H9 (cell line): ENCODE results near the gene ARFIP1. TPM values are rescaled to one million over a fixed set of nuclear protein-coding genes. Genes with fewer than 3 reads are reported as not detected.

Experiments used
- DNase-seq: peaks from one replicate; pipeline ENCODE4 v3.0.0-alpha.2; 2017
- H2AFZ ChIP-seq: one replicate; pipeline ENCODE4 v1.6.1; 2013; ENCODE audit warnings: mild to moderate bottlenecking, low read length, control low read depth, moderate library complexity
- H2AK5ac ChIP-seq: 2 replicates; pipeline ENCODE4 v1.6.1; 2013; ENCODE audit warnings: low read length, control low read depth, mixed read lengths; ENCODE audit not compliant: insufficient read length
- H2BK120ac ChIP-seq: one replicate; pipeline ENCODE4 v1.6.1; 2013; ENCODE audit warnings: low read depth, mild to moderate bottlenecking, low read length, control low read depth, inconsistent platforms; ENCODE audit not compliant: poor library complexity, severe bottlenecking
- H2BK12ac ChIP-seq: 2 replicates; pipeline ENCODE4 v1.6.1; 2013; ENCODE audit warnings: low read length, control low read depth, mixed read lengths, low read depth; ENCODE audit not compliant: insufficient read length
- H2BK15ac ChIP-seq: 2 replicates; pipeline ENCODE4 v1.6.1; 2013; ENCODE audit warnings: low read depth, low read length, control low read depth
- H2BK20ac ChIP-seq: one replicate; pipeline ENCODE4 v1.6.1; 2013; ENCODE audit warnings: low read depth, mild to moderate bottlenecking, low read length, control low read depth, inconsistent platforms; ENCODE audit not compliant: poor library complexity, severe bottlenecking
- H2BK5ac ChIP-seq: 2 replicates; pipeline ENCODE4 v1.6.1; 2013; ENCODE audit warnings: low read length, control low read depth, mixed read lengths; ENCODE audit not compliant: insufficient read length
- H3K14ac ChIP-seq: 2 replicates; pipeline ENCODE4 v1.6.1; 2013; ENCODE audit warnings: low read length, control low read depth; ENCODE audit not compliant: insufficient read depth
- H3K18ac ChIP-seq: 2 replicates; pipeline ENCODE4 v1.6.1; 2013; ENCODE audit warnings: low read depth, mild to moderate bottlenecking, mixed read lengths, low read length, control low read depth; ENCODE audit not compliant: insufficient read length
- H3K23ac ChIP-seq: 2 replicates; pipeline ENCODE4 v1.6.1; 2013; ENCODE audit warnings: low read length, control low read depth, mixed read lengths, low read depth; ENCODE audit not compliant: insufficient read length
- H3K23me2 ChIP-seq: 2 replicates; pipeline ENCODE4 v1.6.1; 2013; ENCODE audit warnings: low read depth, mild to moderate bottlenecking, mixed read lengths, low read length, control low read depth; ENCODE audit not compliant: insufficient read length, poor library complexity, severe bottlenecking
- H3K27ac ChIP-seq: 2 replicates; pipeline ENCODE4 v1.5.1; 2013; ENCODE audit warnings: low read length, control low read depth, mixed read lengths, low read depth; ENCODE audit not compliant: insufficient read length
- H3K27me3 ChIP-seq: 2 replicates; pipeline ENCODE4 v1.6.1; 2013; ENCODE audit warnings: low read length, control low read depth, inconsistent platforms; ENCODE audit not compliant: insufficient read depth
- H3K4ac ChIP-seq: 2 replicates; pipeline ENCODE4 v1.6.1; 2013; ENCODE audit warnings: low read depth, mild to moderate bottlenecking, control low read depth, inconsistent platforms, low read length, moderate library complexity
- H3K4me1 ChIP-seq: 2 replicates; pipeline ENCODE4 v1.6.1; 2013; ENCODE audit warnings: low read length, control low read depth, inconsistent platforms; ENCODE audit not compliant: insufficient read depth
- H3K4me2 ChIP-seq: 2 replicates; pipeline ENCODE4 v1.6.1; 2013; ENCODE audit warnings: low read length, control low read depth, mixed read lengths; ENCODE audit not compliant: insufficient read length, insufficient read depth
- H3K56ac ChIP-seq: 2 replicates; pipeline ENCODE4 v1.6.1; 2013; ENCODE audit warnings: low read depth, mild to moderate bottlenecking, mixed read lengths, low read length, control low read depth; ENCODE audit not compliant: insufficient read length
- H3K79me1 ChIP-seq: 2 replicates; pipeline ENCODE4 v1.6.1; 2013; ENCODE audit warnings: low read depth, mild to moderate bottlenecking, moderate library complexity, low read length, control low read depth, inconsistent platforms; ENCODE audit not compliant: insufficient read depth, poor library complexity, severe bottlenecking
- H3K79me2 ChIP-seq: 2 replicates; pipeline ENCODE4 v1.6.1; 2013; ENCODE audit warnings: low read length, control low read depth, inconsistent platforms; ENCODE audit not compliant: insufficient read depth
- H3K9ac ChIP-seq: 2 replicates; pipeline ENCODE4 v1.6.1; 2013; ENCODE audit warnings: low read length, control low read depth, mixed read lengths; ENCODE audit not compliant: insufficient read length; ENCODE audit errors: extremely low read depth
- H3K9me3 ChIP-seq: one replicate; pipeline ENCODE4 v1.6.1; 2013; ENCODE audit warnings: low read depth, low read length, inconsistent platforms; ENCODE audit not compliant: control insufficient read depth
- H3T11ph ChIP-seq: one replicate; pipeline ENCODE4 v1.6.1; 2013; ENCODE audit warnings: mild to moderate bottlenecking, low read length, control low read depth, inconsistent platforms
- H4K20me1 ChIP-seq: one replicate; pipeline ENCODE4 v1.6.1; 2013; ENCODE audit not compliant: control insufficient read depth, insufficient read length, insufficient read depth
- H4K5ac ChIP-seq: 2 replicates; pipeline ENCODE4 v1.6.1; 2013; ENCODE audit warnings: low read depth, mild to moderate bottlenecking, mixed read lengths, low read length, control low read depth; ENCODE audit not compliant: insufficient read length
- H4K8ac ChIP-seq: replicated peaks from 2 replicates; pipeline ENCODE4 v1.6.1; 2013; ENCODE audit warnings: low read length, control low read depth, mixed read lengths, low read depth; ENCODE audit not compliant: insufficient read length
- H4K91ac ChIP-seq: 2 replicates; pipeline ENCODE4 v1.6.1; 2013; ENCODE audit warnings: low read depth, mild to moderate bottlenecking, moderate library complexity, mixed read lengths, low read length, control low read depth; ENCODE audit not compliant: insufficient read length
- H3K27ac Mint-ChIP-seq, 3 experiments: 2 replicates in 2 of 3; 3 replicates in 1 of 3; pipeline ENCODE4 v1.8.0; 2020 to 2021; ENCODE audit warnings: mixed read lengths in 3 of 3, mild to moderate bottlenecking in 1 of 3, moderate library complexity in 1 of 3
- H3K27me3 Mint-ChIP-seq: 2 replicates; pipeline ENCODE4 v1.8.0; 2021; ENCODE audit warnings: low read depth, mild to moderate bottlenecking, moderate library complexity, mixed read lengths
- H3K36me3 Mint-ChIP-seq, 3 experiments: 2 replicates in 2 of 3; 3 replicates in 1 of 3; pipeline ENCODE4 v1.8.0; 2020 to 2021; ENCODE audit warnings: low read depth in 3 of 3, mixed read lengths in 3 of 3; ENCODE audit not compliant: insufficient read depth in 1 of 3
- H3K4me1 Mint-ChIP-seq, 2 experiments: 2 replicates each; pipeline ENCODE4 v1.8.0; 2020; ENCODE audit warnings: mixed read lengths in 2 of 2
- H3K4me3 Mint-ChIP-seq, 2 experiments: 2 replicates in 1 of 2; 3 replicates in 1 of 2; pipeline ENCODE4 v1.8.0; 2020 to 2021; ENCODE audit warnings: mild to moderate bottlenecking in 2 of 2, mixed read lengths in 2 of 2, moderate library complexity in 1 of 2
- H3K9me3 Mint-ChIP-seq, 2 experiments: 2 replicates in 1 of 2; 3 replicates in 1 of 2; pipeline ENCODE4 v1.8.0; 2020; ENCODE audit warnings: mild to moderate bottlenecking in 2 of 2, mixed read lengths in 2 of 2, moderate library complexity in 1 of 2
- CTCF ChIP-seq: fragments of 200-600 bp; sonication (generic); conservative IDR thresholded peaks from 3 replicates; pipeline ENCODE4 v1.8.0; 2021; ENCODE audit warnings: antibody characterized with exemption, mild to moderate bottlenecking
- WGBS: extraction: QIAGEN DNeasy Blood & Tissue Kit; methylation state at CpG from one replicate; pipeline ENCODE4 v1.1.7; 2013; ENCODE audit warnings: missing lambda C conversion rate, low lambda C conversion rate, mixed read lengths; ENCODE audit not compliant: insufficient read length; ENCODE audit errors: extremely low coverage; 5-methylcytosine and 5-hydroxymethylcytosine counted together
- total RNA-seq: library from RNA; stranded (reverse); gene quantifications from 2 replicates; pipeline ENCODE4 v1.2.1, GENCODE V29; 2021

Gene ARFIP1
- total RNA-seq, 1 experiment from 2014 or later = 30.8 TPM

- Histone ChIP-seq H2BK15ac (no peak overlapping the region), H3K79me2 (peaks cover 42% of the 10 kb centered on the region; the same call in 1 of the 2 replicates), H4K8ac (no peak overlapping the region), H4K5ac (no peak overlapping the region), H3K79me1 (peaks cover 3% of the 10 kb centered on the region), H3K9me3 (no peaks in the 10 kb centered on the region), H2AFZ (no peak overlapping the region), H3K14ac (no peak overlapping the region), H2BK5ac (no peak overlapping the region), H2AK5ac (no peak overlapping the region), H3T11ph (no peak overlapping the region), H3K23me2 (no peaks in the 10 kb centered on the region), H3K23ac (no peak overlapping the region), H3K4ac (no peak overlapping the region), H2BK20ac (no peak overlapping the region), H4K20me1 (no peaks in the 10 kb centered on the region), H4K91ac (no peak overlapping the region), H3K27me3 (no peaks in the 10 kb centered on the region), H3K4me2 (no peak overlapping the region), H3K27ac (no peak overlapping the region), H3K9ac (no peak overlapping the region), H3K56ac (no peak overlapping the region), H3K4me1 (peaks cover 6% of the 10 kb centered on the region; the same call in 1 of the 2 replicates), H2BK120ac (no peak overlapping the region), H3K18ac (no peak overlapping the region), H2BK12ac (no peak overlapping the region)
- H3K4me3 Mint-ChIP-seq = no peak overlapping the region
- 0 out of 7 replicates have a peak overlapping the region, but pooled peaks of 1 of the 3 experiments have one; percentile 18 for H3K27ac Mint-ChIP-seq
- no peak for DNase-seq
- WGBS = no CpG with 5 or more reads among the region's 6 CpGs
- peaks cover 22 to 55% (median 42%) of the 10 kb centered on the region in 3 experiments for H3K36me3 Mint-ChIP-seq
- peaks cover 13 to 24% of the 10 kb centered on the region in 2 experiments for H3K4me1 Mint-ChIP-seq
- no peak for TF ChIP-seq CTCF
- peaks cover 9% of the 10 kb centered on the region for H3K27me3 Mint-ChIP-seq
- no peaks in the 10 kb centered on the region for H3K9me3 Mint-ChIP-seq
Observed at GRCh38 chr4:152943672-152944071, 163.9 kb downstream of the ARFIP1 start.
